SHP77 (cell line): ENCODE data around the gene FGL2.
"Not testable (repeated sequence)": the region's sequence is repeated elsewhere in the genome, so short reads cannot be mapped to it uniquely, and the experiment has no call there.

Experiments used
- DNase-seq, 2 experiments: peaks; one replicate each; lab custom pipeline; 2025; lab: John Stamatoyannopoulos, UW

Gene FGL2

GRCh38 chr7:77209479-77210139 is 10.0 kb upstream of the FGL2 start:
- DNase-seq, result no peak

- DNase-seq, result no peak
Measured at GRCh38 chr7:77208416-77208815, 8.8 kb upstream of the FGL2 start.

DNA sequence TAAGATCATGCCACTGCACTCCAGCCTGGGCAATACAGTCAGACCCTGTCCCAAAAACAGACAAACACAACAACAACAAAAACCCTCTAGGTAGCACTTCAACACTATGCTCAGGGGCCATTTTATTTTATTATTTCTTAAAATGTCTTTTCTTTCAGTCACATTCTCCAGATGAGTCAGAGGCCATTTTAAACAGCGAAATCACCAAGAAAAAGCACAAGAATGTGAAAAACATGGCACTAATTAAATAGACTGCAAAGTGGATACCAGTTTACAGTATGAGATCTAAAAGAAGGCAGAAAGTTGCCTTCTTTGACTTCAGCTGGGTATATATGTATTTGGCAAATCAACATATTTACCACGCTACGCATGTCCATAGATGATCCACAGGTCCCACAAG is 6.1 kb upstream of the FGL2 start:
- no peak for DNase-seq

DNA sequence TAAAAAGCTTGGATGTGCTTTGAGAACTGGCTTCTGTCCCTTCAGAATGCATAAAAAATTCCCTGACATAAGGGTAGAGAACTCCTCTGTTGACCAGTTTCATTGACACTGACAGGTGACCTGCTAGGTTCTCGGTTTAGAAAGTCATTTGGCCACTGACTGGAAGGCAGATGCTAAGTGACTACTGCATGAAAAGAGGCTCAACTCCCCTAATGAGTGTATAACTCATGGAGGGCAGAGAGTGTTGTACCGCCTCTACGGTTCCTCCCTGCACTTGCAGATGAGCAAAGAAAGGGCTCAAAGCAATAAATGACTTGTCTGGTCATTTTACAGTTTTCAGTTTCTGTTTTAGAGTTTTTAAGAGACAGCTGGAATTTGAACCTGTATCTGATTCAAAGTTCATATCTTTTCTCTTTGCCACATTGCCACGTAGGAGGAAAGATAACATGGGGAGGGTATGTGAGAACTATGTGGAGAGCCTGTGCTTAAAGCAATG is 2.9 kb upstream of the FGL2 start:
- DNase-seq, result no peak

- DNase-seq, result no peak
Measured at GRCh38 chr7:77200542-77200941, 923 bp upstream of the FGL2 start.

DNA sequence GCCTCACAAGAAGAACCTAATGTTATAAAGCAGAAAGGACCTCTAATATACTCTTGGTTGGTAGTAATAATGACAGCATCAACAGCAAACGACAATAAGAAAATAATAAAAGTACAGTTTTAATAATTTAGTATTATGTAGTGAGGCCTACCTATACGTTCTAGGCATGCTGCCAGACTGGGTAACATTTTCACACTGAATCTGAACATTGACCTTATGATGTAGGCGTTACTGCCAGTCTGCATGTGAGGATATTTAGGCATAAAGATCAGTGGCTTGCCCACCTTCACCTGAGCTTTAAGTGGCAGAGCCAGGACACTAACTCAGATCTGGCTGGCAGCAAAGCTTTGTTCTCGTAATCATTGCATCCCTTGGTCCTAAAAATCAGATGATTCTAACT is 2.5 kb downstream of the FGL2 start:
- no peak for DNase-seq

- DNase-seq, result no peak
Measured at GRCh38 chr7:77188731-77189437, 10.7 kb downstream of the FGL2 start.

- no peak for DNase-seq
Measured at GRCh38 chr7:77185866-77186265, 13.8 kb downstream of the FGL2 start.

DNA sequence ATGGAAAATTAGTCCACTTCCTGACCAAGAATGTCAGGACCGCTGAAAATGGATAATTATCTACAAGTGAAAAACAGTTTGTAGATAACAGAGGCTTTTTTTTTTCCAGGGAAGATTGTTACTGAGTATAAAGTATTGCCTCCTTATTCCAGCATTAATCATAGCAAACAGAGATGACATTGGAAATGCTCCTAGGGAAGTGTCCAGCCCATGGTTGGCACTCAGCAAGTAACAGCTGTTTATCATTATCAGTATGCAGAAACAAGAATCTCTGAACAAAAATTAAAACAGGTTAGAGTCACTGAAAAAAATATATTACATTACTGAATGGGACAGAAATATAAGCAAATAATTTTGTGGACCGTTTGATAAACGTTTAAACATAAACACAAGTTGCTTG is 14.6 kb downstream of the FGL2 start:
- no peak for DNase-seq

DNA sequence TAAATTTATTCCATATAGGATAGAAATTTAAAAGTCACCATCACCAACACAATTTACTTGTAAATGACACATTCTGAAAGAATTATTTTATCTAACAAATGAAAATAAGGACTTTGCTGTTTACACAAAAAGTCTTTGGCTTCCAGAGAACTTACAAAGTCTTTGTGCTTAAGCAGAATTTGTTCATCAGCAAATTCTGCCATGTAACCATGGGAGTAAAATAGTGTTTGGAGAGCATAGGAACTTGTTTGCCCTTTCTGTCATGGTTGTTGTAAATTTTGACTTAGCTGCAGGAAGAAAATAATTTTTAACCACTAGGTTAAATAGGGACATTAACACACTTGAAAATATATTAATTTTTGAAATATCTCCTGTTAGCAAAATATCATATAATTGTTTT is 15.2 kb downstream of the FGL2 start:
- DNase-seq, result no peak

DNA sequence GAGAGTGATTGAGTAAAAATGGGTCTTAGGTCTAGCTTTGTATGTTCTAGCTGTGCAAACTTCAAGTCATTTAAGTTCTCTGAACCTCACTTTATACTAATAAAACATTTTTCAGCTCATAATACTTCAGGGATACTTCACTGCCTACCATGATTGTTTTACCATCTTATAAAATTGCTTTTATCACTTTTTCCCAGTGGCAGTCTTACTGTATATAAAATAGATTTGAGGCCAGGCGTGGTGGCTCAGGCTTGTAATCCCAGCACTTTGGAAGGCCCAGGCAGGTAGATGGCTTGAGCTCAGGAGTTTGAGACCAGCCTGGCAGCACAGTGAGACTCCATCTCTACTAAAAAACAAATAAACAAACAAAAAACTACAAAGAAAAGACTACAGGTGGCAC is 17.4 kb downstream of the FGL2 start:
- DNase-seq, result no peak

GRCh38 chr7:77181734-77182133 is 17.9 kb downstream of the FGL2 start:
- DNase-seq, result no peak

DNA sequence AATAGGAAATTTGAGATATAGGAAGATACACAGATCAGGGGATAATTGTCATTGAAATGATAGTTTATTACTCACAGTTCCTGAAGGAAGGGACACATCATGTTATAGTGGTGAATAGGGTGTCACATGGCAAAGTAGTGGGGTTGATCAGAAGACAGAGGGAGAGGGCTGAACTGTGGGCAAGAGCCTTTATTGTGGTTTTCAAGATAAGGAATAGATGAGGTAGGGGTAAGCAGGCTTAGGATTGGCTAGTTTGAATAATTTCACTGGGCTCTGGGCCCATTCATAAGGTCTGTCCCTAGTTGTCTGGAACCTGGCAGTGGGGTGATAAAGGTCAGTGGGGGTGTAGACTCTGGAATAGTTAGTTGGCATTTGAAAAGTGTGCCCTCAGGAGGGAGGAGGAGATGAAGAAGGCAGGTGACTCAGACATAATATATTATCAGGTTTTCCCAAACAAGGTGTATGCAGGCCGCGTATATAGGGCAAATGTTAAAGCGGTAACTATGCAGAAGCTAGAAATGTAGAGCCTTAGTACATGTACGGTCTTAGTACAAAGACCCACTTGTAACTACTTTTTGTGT is 18.5 kb downstream of the FGL2 start:
- DNase-seq, result no peak

- DNase-seq, result not testable (repeated sequence)
Measured at GRCh38 chr7:77178024-77178423, 21.6 kb downstream of the FGL2 start.

DNA sequence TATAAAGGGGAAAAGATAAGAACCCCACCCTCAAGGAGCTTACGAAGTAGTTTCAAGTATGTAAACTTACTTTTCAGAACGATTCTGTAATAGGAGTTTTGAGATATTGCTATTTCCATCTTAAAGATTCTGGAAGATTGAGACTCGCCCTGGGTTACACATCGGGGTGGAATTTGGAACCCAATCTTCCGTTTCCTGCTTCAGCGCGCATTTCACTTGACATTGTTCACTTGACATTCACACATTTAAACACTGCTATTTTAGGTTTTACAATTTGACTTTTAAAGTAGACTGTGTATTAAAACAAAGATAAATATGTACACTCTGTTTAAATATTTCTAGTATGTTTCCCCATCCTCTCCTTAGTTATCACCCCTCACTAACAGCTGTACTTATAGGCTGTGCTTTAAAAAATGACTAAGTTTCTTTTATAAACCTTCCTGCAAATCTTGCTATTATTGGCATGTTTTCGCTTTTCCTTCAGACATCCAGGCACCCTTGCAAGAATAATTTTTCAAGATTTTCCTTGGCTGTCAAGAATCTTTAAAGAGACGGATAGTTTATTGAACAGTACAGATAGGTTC is 22.2 kb downstream of the FGL2 start:
- not testable (repeated sequence) for DNase-seq

DNA sequence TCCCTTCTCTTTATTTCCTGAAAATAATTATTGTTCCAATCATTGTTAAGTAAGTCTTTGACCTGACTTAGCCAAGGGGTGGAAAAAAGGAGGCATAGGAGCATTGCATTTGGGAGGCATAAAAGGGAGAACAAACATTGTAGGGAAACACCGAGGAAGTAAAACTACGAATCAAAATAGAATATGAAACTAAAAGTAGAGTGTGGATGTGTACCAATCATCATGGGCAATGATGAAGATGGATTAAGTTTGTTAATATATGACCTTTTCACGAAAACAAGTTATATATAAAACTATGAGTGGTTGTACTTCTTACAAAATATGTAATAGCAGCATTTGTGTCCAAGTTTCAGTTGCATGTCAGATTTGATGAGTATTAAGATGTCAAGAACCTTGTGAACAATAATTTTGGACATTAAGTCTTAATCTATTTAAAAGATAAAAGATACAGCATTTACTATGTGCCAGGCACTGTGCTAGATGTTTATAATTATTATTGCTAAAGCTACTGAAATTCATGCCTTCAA is 24.3 kb downstream of the FGL2 start:
- DNase-seq, result not testable (repeated sequence)

DNA sequence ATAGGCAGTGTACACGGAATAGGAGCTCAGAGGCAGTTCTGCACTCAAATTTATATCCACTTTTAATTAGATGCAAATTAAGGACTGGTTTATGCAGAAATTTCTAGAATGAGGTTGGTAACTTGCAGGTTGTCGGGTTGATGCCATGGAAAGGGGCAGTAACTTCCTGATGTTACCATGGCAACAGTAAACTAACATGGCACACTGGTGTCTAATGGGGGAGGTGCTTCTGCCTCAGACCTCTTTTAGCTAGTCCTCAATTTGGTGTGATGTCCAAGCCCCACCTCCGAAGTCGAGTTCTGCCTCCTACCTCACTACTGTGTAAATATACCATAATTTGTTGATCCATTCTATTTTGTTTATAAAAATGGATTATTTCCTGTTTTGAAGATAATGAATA is 25.2 kb downstream of the FGL2 start:
- DNase-seq, result not testable (repeated sequence)

- not testable (repeated sequence) for DNase-seq
Measured at GRCh38 chr7:77172437-77173172, 27.0 kb downstream of the FGL2 start.

DNA sequence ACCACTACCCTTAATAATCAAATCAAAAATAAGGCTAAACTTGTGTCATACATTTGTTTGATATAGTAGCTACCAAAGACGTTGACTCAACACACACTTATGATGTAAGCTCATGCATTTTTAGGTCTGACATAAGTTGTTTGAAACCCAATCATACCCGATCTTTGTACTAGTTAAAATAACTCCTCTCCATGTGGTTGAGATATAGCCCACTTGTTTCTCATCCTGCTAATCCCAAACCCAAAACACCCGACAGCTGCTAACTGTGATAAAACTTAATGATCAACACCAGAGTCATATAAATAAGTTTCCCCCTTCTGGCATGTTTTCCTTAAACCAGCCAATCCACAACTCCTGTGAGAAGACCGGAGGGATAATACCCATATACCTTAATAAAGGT is 28.5 kb downstream of the FGL2 start:
- DNase-seq, result not testable (repeated sequence)

DNA sequence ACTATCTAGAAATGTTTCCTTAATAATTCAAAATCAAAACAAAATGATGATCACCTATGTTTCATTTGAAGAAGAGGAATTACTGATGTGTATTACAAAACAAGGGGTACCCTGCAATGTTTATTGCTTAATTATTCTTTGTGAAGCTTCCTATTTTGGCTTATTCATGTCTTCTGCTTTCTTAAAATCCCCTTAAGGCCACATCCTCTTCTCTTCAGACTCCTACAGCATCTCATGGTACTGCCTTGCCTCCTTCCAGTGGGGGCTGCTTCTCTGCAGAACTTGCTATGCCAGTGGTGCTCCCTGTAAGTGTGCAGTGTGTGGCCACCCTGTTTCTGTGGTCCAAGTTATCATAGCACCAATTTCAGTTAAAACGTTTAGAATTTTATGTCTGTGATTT is 42.2 kb downstream of the FGL2 start:
- DNase-seq, result no peak

- not testable (repeated sequence) for DNase-seq
Measured at GRCh38 chr7:77157034-77157433, 42.6 kb downstream of the FGL2 start.
